ENCODE measurements around the gene CD36.
"Not testable (repeated sequence)": the region's sequence is repeated elsewhere in the genome, so short reads cannot be mapped to it uniquely, and the experiment has no call there.

The CD36 gene

DNA sequence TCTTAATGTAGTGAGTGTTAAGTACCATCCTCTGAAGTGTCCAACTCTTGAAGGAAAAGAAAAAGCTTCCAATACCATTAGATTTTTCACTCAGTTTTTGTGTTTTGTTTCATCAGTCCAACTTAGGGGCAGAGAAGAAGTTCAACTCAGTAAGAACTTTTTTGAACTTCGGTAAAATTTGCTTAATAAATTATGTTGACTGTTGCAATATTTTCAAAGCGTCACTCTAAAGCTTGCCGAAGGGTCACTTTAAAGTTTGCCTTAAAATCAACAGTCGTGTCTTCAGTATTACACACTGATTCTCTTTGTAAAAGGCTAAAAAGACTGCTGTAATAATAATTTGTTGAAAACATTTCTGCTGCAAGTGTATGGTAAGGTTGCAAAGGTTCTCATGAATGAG, 17.6 kb downstream of the CD36 start:
- DNase-seq, result no peak

DNA sequence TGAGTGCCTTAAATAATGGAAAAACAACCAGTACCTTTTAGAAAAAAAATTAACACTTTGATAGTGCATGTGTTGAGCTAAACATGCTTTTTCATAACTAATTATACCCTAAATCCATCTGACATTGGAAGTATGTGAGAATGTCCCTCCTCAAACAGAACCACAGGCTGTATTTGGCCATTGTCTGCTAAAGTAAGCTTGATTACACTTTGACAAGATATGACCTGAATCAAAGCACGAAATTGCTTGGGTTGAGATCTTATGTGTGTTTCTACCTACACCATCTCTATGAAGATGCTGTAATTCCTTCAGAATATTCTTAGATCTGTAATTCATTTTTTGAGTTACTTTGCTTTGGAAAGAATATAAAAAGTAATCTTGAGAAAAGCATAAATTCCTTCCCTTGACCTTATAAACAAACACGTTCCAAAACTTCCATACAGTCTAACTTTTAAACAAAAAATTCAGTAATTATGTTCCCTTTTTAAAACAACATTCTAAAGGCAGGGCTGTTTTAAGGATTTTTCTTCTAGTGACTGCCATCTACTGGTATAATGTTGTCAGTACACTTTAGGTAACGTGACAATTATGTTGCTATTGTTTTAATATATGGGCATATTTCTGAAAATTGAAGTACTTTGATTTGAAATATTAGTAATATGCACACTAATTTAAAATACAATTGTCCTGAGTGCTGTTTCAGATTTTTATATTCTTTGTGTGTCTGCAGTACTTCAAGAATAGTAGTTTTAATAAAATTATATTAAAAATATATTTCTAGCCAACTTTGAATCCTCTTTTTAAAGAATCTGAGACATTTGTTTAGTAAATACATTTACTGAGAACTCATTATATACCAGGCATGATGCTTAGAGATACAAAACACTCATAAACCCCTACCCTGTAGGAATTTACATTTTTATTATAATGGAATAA, 20.9 kb downstream of the CD36 start:
- DNase-seq, result no peak

DNA sequence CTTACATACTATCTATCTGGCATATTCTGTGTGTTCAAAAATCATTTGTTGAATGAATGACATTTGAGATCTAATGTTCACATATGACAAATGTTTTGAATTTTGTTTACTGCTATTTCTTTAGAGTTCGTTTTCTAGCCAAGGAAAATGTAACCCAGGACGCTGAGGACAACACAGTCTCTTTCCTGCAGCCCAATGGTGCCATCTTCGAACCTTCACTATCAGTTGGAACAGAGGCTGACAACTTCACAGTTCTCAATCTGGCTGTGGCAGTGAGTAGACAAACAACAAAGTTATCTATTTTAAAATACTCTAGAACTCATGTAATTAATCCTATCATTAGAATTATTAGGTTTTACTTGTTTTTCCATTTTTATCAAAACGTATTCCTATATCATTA, 22.5 kb downstream of the CD36 start:
- no peak for DNase-seq

DNA sequence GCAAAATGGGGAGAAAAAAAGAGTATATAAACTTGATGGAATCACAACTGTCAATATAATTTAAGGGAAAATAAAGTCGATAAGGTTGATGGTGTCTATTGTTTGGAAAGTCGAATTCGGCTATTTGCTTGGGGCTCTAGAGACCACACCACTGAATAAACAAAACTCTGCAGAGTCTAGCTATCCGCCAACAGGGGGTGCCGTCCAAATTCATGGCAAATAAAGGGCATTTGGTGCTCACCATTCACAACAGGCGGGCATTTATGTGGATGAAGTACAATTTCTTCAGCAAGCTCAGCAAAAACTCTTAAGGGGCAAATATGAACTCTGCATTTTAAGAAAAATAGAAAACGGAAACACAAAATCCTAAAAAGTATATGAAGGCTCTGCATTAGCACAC, 23.3 kb downstream of the CD36 start:
- DNase-seq, result no peak

DNA sequence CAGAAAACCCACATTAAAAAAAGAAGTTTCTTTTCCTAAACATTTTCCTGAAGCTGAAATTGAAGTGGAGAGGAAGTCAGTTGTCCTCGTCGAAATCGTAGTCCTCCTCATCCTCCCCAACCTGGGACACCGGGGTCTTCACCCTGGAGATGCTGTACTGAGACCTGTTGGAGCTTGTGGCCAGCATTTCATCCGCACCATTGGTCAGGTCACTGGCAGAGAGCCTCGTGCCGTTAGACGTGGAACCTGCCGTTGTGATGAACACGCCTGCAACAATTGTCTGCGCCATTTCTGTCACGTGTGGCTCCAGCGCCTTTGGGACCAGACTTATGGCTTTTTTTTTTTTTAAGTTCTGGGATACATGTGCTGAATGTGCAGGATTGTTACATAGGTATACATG, 23.8 kb downstream of the CD36 start:
- DNase-seq, result no peak

DNA sequence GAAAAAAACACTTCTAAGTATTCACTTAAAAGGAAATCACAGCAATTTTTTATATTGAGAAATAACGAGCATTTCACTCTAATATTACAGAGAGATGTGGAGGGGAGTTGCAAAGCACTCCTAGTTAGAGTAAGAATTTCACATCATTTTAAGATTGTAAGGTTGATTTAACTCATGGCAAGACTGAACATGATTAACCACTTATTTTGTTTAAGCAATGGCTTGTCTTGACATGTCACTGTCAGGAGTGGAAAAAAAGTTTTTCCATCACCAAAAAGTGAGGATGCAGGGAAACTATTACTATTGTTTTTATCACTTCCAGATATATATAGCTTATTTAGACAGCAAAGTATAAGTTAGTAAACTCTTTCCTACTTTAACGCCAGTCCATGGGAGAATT, 27.1 kb downstream of the CD36 start:
- DNase-seq, result no peak

DNA sequence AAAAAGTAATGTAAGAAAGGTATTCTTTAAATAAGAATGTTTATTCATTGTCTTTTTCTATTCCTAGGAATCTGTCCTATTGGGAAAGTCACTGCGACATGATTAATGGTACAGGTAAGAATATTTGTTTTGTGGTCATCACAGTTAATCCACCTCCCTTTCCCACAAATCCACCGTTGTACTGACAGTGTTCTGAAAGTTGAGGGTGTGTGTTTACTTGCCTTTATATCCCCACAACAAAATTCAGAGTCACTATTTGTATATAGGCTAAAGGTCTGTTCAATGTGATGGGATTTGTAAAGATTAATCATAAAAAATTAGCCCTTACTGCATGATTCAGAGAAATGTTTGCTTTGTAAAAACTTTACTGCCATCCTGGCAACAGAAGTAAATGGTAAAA, 27.9 kb downstream of the CD36 start:
- no peak for DNase-seq

DNA sequence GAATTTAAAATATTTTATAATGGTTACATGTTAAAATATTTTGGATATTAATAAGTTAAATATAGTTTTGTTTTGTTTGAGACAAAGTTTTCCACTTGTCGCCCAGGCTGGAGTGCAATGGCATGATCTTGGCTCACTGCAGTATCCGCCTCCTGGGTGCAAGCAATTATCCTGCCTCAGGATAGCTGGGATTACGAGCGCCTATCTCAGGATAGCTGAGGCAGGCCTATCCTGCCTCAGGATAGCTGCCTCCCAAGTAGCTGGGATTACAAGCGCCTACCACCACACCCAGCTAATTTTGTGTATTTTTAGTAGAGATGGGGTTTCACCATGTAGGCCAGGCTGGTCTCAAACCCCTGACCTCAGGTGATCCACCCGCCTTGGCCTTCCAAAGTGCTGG, 30.9 kb downstream of the CD36 start:
- not testable (repeated sequence) for DNase-seq

DNA sequence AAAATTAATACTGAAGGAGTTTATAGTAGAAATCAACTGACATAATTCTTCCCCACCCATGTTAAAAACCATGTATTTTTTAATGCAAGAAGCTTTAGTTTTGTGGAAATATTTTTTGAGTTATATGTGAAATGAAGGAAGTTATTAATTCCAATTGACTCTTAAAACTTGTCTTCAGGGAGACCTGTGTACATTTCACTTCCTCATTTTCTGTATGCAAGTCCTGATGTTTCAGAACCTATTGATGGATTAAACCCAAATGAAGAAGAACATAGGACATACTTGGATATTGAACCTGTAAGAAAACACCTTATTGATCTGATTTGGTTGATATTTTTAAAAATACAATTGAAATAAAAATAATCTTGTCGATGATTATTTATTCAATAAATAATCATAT, 33.3 kb downstream of the CD36 start:
- DNase-seq, result no peak

DNA sequence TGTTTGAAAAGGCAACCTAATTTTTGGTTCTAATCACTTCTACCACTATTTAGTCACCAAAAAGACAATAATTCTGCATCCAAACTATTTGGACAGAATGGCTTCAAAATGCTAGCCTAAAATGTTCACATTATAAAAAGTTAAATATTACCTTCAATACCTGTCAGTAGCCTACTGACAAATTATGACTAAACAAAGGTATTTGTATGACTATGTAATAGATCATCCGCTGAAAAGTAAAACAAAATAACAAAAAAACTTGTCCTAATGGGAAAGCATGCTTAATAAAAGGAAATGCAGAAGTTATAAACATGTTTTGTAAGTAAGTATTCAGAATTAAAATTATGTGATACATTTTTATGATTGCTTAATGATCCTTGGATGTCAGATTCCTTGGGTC, 36.6 kb downstream of the CD36 start:
- DNase-seq, result no peak

DNA sequence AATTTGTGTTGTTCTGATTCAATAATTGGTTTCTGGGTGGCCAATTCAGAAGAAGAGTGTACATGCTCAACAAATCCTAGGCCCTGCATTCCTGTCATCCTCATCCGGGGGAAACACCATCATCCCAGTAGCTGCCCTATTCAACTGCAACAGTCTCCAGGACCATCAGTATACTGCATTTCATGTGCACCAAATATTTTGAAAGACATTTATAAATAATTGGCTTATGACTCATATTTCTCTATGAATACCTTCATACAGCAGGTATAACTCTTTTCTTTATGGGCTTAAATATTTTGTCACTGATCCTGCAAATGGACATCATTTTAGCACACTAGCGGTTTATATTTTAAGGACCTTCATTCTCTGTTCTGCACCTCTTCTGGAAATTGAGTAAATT, 38.0 kb downstream of the CD36 start:
- DNase-seq, result no peak

DNA sequence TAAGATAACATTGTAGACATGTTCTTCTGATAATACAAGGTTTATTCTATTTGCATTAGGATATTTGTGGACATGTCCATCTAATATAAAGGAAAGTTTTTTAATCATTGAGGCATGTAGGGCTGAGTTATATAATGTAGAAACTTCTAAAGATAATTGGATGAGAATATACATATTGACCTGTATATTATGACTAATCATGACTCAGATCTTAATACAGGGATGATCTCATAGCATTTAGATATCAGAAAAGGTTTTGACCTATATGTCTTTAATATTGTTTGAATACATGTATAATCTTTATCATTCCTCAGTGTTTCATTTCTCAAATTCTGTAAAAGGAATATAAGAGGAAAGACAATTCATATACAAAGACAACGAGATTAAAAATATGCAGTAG, 39.2 kb downstream of the CD36 start:
- no peak for DNase-seq

DNA sequence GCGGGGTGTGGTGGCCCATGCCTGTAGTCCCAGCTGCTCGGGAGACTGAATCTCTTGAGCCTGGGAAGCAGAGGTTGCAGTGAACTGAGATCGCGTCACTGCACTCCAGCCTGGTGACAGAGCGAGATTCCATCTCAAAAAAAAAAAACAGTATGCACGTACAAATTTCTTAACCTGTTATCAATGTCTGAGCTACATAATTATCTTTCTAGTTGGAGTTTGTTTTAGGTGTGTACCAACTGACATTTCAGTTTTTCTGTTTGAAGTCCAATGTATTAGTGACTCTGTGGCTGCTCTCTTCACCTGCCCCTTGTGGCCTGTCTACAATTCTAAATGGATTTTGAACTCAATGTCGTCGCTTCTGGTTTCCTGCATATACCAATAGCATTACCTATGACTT, 40.3 kb downstream of the CD36 start:
- no peak for DNase-seq

DNA sequence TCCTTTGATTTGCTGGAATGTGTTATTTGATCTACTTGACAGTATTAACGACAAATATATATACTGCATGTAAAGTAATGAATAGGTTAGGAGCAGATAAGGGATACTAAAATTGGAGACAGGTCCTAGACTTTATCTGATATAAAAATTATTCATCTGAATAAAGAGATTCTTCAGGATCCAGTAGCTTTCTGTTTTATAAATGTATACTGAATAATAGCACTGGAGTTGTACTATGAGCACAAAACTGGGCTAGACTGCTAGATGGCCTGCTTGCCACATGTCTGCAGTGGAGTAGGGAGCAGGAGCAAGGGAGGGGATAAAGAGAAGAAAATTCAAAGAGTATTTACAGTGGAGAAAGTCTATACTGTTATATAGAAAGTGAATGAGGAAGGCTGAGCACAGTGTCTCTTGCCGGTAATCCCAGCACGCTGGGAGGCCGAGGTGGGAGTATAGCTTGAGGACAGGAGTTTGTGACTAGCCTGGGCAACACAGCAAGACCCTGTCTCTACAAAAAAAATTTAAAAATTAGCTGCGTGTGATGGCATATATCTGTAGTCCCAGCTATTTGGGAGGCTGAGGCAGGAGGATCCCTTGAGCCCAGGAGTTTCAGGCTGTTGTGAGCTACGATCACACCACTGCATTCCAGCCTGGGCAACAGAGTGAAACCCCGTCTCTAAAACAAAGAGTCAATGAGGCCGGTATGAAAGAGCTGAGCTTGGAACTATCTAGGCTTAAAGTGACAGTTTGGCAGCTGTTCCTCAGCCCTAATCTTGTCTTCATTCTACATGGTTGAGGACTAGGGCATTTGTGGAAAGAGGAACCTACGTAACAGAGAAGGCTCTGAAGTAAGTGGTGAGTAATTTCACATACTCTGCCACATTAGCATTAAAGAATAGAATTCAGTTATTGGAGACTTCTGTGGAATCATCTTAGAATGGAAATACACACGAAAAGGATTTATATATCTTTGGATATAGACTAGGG, 41.8 kb downstream of the CD36 start:
- DNase-seq, result no peak

DNA sequence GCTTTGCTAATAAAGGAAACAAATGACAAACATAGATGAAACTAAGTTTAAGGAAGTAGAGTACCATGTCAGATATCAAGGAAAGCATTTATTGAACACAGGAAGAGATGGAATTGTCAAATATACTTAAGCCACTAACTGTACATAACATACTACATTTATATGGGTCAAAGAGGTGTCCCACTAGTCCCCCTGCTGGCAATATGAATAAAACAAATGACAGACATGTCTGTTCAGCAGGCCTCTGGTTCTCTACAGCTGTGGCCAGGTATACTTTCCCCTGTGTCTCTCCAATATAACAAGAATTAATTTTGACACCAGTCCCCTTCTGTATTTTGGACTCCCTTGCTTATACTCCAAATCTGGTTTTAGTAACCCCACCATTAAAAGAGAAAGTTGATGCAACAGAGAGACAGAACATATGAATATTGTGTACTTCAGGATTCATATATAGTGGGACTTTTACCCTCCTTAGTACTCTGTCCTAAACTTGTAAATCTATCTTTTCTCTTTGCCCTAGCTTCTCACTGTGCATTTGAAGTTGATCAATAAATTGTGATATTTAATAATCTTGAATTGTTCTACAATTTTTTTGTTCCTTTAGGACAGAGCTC, 42.9 kb downstream of the CD36 start:
- DNase-seq, result no peak

DNA sequence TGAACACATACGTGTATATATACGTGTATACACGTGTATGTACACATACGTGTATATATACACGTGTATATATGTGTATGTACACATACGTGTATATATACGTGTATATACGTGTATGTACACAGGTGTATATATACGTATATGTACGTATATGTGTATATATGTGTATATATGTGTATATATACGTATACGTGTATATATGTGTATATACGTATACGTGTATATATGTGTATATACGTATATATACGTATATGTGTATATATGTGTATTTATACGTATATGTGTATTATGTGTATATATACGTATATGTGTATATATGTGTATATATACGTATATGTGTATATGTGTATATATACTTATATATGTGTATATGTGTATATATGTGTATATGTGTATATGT, 44.3 kb downstream of the CD36 start:
- no peak for DNase-seq

DNA sequence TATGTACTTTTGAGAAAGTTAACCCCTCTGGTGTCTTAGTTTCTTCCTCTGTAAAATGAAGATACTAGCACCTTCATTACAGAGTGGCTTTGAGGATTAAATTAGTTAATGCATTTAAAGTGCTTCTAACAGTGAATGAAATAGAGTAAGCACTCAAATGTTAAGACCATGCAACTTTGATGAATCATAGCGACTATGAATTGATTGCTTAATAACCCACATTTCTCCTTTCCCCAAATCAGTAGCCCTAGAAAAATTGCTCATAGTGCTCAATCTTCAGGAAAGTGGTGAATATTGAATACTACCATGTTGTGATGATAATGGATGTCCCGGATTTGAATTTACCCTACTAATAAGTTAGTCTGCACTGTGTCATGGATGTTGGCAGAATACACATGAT, 48.1 kb downstream of the CD36 start:
- DNase-seq, result no peak

DNA sequence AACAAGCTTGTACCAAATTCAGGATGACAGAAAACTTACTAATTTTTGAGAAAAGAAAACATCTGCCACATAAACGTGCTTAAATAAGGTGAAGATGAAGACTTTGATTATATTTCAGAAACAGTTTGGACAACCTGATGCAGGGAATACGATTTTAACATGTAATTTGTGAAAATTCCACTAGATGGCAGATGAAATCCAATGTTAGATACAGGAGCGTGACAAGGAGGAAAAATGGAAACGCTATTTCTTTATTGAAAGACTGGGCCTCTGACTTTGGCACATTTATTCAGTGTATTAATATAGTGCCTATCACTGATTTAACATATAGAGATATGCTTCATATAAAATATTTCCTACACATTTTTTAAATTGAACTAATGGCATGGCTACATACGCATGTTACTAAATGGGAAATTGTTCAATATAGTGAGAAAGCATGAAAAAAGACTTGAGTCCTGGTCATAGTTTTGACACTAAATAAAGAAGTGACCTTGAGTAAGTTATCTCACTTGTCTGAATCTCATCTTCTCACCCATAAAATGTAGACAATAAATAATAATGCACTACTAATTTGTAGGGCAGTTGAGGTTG, 60.7 kb downstream of the CD36 start:
- no peak for DNase-seq

DNA sequence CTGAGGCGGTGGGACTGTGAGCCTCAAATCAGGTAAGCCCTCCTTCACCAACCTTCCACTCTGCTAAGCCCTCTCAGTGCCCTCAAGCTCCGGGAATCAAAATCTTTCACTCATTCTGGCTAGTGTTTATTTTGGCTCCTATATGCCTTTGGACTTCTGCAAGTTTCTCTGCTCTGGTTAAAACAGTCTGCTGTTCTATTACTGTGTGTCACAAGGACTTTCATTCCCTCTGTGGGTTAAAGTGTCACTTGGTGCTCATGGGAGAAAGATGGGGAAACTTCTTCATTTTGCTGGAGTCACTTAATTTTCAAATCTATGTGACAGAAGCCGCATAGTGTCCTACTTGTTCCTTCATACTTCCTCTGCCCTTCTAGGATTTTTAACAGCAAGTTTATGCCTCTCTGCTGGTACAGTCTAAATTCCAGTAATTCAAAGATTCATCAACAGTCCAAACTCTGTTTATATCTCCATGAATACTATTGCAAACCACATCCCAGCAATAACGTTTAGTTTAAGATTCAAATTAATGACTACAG, 61.3 kb downstream of the CD36 start:
- no peak for DNase-seq

DNA sequence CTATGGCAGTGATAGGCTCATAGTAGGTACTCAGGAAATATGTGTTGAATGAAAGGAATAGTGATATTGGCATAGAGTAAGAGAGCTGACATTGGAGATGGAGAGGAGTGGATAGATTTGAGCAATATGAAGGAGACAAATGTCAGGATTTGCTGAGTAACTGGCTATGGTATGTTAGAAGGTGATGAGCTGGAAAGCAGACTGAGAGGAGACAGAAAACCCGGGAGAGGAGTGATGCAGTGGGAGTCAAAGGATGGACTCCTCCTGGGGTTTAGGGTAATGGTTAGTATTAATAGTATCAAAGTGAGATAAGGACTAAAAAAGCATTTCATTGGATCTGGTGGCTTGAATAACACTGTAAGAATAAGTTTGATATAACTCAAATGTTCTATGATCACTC, 64.8 kb downstream of the CD36 start:
- DNase-seq, result no peak

DNA sequence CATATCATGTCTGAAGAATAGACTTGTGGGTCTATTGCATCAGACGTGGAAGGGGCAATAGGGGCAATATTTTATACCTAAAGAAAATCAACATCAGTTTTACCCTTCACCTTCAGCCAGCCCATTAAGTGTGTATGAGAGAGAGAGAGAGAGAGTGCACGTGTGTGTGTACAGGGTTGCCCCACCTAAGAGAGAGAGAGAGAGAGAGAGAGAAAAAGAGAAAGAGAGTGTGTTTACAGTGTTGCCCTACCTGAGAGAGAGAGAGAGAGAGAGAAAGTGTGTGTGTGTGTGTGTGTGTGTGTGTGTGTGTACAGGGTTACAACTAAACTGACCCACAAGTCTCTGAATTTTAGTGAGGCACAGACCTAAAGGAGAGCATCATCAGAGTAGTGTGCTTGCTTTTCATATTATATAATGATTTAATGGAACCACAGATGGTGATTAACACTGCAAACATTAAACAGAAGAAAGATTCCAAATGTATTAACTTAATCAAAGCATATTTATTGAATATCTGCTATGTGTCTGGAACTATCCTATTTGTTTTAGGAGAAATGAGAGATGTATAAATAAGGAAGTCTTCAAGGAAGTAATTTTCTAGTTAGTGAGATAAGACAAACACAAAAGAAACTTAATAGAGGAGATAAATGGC, 66.8 kb downstream of the CD36 start:
- DNase-seq, result no peak

DNA sequence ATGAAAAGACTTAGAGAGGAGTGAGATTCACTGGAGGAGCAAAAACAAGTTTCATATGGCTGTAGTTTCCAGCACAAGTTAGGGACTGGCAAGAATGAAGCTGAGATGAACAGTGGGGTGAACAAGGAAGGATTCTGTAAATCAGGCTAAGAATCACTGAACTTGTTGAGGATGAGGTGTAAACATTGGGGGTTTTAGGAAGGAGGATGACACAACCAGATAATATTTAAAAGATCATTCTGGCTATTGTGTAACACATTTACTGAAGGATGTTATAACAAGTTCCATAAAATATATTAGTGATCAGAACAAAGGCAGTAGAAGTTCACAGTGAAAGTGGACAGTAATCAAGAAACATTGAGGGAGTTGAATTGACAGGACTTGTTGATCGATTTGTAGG, 68.9 kb downstream of the CD36 start:
- DNase-seq, result no peak

All from activated naive CD4-positive, alpha-beta T cell treated with Interleukin-2 at 50 U/mL for 16 hours (primary cell).